GM12872 (cell line): ENCODE measurements around the gene CCL2.

Experiments
- CTCF ChIP-seq: IDR thresholded peaks from 3 replicates; pipeline ENCODE4 v1.5.1; 2011; ENCODE audit warnings: low read depth, mild to moderate bottlenecking, low read length, moderate library complexity; ENCODE audit not compliant: insufficient read depth

The CCL2 gene

GRCh38 chr17:34255841-34256240, 756 bp downstream of the CCL2 start:
- TF ChIP-seq CTCF: no peak

DNA sequence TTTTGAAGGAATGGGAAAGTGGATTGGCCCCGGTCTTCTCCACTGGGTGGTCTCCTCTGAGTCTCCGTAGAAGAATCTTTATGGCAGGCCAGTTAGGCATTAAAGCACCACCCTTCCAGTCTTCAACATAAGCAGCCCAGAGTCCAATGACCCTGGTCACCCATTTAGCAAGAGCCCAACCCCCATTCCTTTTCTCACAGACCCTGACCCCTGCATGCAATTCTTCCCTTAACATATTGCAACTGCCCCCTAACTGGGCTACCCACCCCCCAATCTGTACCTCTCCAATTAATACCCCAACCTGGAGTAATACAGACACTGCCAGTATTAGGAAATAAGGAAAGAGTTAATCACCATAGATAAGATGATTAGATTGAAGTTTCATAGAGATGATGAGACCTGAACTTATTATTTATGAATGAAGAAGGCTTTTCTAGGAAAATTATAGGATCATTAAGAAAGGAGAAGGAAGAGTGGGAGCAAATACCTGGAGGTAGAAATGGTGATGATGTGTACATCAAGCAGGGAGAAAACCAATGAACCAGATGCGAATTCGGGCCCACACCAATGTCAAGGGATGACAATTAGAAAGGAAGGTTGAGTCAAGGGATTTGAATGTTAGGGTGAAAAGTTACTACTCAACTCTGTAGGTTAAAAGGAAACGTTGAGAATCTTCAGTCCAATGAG, 2.4 kb downstream of the CCL2 start:
- no peak for TF ChIP-seq CTCF

GRCh38 chr17:34257986-34258326, 2.9 kb downstream of the CCL2 start:
- no peak for TF ChIP-seq CTCF

DNA sequence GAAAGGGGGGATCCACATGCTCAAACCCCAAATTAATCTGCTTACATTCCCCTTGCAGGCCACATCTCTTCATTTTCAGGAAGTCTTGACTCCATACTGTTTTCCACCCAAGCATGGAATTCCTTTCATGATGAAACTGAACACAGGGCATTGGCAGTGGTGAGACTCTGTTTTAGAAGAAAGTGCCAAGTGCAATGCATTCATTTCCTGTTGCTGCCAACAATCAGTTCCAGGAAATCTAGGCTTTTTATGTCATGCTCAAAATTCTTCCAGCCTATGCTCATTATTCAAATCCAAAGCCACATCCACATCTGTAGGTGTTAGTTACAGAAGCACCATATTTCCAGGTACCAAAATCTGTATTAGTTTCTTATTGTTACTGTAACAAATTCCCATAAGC, 4.1 kb downstream of the CCL2 start:
- no peak for TF ChIP-seq CTCF

GRCh38 chr17:34260861-34261260, 5.8 kb downstream of the CCL2 start:
- no peak for TF ChIP-seq CTCF

DNA sequence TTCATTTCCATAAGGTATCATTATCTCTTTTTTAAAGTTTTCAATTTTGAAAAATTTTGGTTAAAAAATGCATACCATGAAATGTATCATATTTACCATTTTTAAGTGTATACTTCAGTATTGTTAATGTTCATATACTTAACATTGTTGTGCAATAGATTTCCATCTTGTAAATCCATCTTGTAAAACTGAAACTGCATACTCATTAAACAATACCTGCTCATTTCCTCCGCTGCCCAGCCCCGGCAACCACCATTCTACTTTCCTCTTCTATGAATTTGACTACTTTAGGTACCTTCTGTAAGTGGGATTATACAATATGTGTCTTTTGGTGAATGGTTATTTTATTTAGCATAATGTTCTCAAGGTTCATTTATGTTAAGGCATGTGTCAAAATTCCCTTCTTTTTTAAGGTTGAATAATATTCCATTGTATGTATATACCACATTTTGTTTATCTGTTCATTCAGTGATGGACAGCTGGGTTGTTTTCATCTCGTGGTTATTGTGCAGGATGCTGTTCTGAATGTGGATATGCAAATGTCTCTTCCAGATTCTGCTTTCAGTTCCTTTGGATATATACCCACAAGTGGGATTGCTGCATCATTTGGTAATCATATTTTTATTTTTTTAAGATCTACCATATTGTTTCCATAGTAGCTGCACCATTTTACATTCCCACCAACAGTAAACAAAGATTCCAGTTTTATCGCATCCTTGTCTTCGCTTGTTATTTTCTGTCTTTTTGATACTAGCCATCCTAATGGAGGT, 6.7 kb downstream of the CCL2 start:
- no peak for TF ChIP-seq CTCF

DNA sequence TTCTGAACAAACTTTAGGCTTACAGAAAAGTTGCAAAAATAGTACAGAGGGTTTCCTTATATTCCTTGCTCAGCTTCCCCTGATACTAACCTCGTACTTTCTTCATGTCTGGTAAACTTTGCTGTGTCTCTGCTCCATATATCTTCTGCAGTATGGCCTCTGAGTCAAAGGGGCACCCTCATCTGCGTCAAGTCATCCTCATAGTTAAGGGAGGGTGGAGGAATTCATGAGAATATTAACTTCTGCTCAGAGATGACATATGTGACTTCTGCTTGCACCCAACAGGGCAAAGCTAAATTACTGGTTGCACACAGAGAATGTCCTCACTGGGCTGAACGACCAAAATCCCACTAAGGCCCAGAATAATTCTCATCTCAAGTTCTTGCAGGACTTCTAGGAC, 10.6 kb downstream of the CCL2 start:
- TF ChIP-seq CTCF: no peak
